GM12865 (cell line): Measurements from ENCODE around the gene UST.

ENCODE experiments used
- DNase-seq: peaks from one replicate; pipeline ENCODE4 v3.0.0; 2010; ENCODE audit warnings: low read depth
- H3K4me3 ChIP-seq: 2 replicates; pipeline ENCODE4 v1.5.1; 2011; ENCODE audit warnings: mild to moderate bottlenecking, low read depth, low read length, control low read depth
- TF ChIP-seq, protein P1 (sequence below): IDR thresholded peaks from 2 replicates; pipeline ENCODE4 v1.5.1; 2011; ENCODE audit warnings: low read length, control low read depth, low read depth, inconsistent platforms; ENCODE audit not compliant: insufficient read depth; ENCODE audit errors: missing control alignments

Gene UST

DNA sequence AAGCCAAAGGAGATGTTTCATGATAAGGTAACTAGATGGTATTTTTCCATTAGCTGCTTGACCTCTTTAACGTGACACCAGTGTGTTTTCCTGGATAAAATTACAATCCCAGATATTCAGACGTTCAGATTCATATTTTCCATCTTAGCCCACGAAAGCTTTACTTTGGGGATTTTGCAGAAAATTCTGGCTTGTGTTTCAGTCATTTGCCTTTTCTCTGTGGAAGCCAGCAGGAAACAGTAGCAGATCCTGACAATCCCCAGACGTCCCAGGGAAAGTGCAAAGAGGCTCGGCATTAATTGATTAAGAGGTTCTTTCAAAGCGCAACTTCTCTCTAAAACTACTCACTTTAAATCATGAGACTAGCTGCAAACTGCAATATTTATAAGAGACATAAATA is 243.6 kb downstream of the UST start:
- DNase-seq = no peak
- TF ChIP-seq, protein P1, sequence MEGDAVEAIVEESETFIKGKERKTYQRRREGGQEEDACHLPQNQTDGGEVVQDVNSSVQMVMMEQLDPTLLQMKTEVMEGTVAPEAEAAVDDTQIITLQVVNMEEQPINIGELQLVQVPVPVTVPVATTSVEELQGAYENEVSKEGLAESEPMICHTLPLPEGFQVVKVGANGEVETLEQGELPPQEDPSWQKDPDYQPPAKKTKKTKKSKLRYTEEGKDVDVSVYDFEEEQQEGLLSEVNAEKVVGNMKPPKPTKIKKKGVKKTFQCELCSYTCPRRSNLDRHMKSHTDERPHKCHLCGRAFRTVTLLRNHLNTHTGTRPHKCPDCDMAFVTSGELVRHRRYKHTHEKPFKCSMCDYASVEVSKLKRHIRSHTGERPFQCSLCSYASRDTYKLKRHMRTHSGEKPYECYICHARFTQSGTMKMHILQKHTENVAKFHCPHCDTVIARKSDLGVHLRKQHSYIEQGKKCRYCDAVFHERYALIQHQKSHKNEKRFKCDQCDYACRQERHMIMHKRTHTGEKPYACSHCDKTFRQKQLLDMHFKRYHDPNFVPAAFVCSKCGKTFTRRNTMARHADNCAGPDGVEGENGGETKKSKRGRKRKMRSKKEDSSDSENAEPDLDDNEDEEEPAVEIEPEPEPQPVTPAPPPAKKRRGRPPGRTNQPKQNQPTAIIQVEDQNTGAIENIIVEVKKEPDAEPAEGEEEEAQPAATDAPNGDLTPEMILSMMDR = no peak
- H3K4me3 ChIP-seq = no peak overlapping the region

DNA sequence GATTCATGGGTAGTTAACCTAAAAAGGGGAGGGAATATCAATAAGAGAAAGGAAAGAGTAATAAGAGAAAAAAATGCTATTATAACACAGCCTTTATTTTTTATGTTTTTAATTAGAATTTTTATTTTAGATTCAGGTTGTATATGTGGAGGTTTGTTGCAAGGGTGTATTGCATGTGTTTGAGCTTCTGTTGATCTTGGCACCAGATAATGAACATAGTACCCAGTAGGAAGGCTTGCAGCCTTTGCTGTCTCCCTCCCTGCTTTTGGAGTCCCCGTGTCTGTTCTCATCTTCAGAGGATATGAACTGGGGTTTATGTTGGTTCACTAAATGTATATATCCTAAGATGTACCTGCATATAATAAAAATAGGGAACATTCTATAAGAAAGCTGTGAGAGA is 250.0 kb downstream of the UST start:
- no peak for DNase-seq
- H3K4me3 ChIP-seq = no peak overlapping the region
- TF ChIP-seq, protein P1 = no peak

DNA sequence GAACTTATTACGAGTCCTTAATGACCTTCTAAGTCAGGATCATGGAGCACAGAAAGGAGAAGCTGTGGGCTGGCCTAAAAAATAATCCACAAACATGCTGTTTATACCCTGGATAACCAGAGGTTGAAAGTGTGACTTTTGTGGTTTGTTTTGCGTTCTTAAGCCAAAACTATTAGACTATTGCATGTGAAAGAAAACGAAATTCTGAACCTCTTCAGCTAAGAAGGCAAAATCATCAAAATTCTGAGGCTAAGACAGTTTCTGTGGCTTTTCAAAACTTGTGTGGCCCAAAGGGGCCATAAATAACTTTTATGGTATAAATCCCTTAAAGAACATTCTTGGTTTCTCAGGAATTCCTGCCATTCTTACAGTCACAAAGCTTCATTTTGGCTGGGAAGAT is 251.0 kb downstream of the UST start:
- DNase-seq = no peak
- H3K4me3 ChIP-seq = no peak overlapping the region
- TF ChIP-seq, protein P1 = no peak

DNA sequence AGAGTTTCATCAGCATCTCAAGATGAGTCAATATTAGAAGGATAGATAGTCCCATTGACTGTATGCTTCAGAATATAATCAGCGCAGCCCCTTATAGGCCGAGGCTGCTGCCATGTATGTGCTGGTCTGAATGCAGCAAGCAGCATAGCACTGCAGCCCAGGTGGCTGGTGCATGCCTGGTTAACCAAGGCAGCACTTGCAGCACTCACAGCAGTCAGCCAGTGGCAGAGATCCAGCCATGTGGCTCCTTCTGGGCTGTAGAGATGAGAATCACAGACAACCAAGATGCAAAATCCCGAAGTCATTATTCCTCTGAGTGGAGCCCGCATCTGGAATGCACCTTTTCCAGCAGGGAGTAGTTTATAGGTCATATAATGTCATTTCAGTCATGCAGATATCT is 251.9 kb downstream of the UST start:
- no peak for DNase-seq

GRCh38 chr6:148999501-148999900 is 252.7 kb downstream of the UST start:
- DNase-seq = no peak
- TF ChIP-seq, protein P1 = no peak
- H3K4me3 ChIP-seq = no peak overlapping the region

More for the DNA sequence above, 251.9 kb downstream of the UST start:
- H3K4me3 ChIP-seq = no peak overlapping the region
- TF ChIP-seq, protein P1 = no peak

GRCh38 chr6:148999929-149000468 is 253.2 kb downstream of the UST start:
- no peak for DNase-seq
- TF ChIP-seq, protein P1 = no peak
- no peak overlapping the region for H3K4me3 ChIP-seq

- no peak overlapping the region for H3K4me3 ChIP-seq
- no peak for DNase-seq
These were observed 254.6 kb downstream of the UST start for GRCh38 chr6:149001422-149001821.

More at GRCh38 chr6:149001422-149001821, 254.6 kb downstream of the UST start:
- TF ChIP-seq, protein P1 = no peak
